Measurements from ENCODE around the gene SF1.
A peak's percentile ranks its signal among the peaks of the same experiment; 100 is the strongest.
"Not testable (repeated sequence)": the region's sequence is repeated elsewhere in the genome, so short reads cannot be mapped to it uniquely, and the experiment has no call there.

SF1 gene, protein sequence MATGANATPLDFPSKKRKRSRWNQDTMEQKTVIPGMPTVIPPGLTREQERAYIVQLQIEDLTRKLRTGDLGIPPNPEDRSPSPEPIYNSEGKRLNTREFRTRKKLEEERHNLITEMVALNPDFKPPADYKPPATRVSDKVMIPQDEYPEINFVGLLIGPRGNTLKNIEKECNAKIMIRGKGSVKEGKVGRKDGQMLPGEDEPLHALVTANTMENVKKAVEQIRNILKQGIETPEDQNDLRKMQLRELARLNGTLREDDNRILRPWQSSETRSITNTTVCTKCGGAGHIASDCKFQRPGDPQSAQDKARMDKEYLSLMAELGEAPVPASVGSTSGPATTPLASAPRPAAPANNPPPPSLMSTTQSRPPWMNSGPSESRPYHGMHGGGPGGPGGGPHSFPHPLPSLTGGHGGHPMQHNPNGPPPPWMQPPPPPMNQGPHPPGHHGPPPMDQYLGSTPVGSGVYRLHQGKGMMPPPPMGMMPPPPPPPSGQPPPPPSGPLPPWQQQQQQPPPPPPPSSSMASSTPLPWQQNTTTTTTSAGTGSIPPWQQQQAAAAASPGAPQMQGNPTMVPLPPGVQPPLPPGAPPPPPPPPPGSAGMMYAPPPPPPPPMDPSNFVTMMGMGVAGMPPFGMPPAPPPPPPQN

GRCh38 chr11:64778473-64779298, at the start of gene SF1:
Gene SF1 (minus strand): TSS chr11:64778542. CDS start chr11:64778392, 150 bp downstream.
- Histone ChIP-seq H3K36me3 (ENCODE audit: control insufficient read depth in 1 of 2, insufficient read depth in 2 of 2, low read length in 2 of 2) (peaks cover 17 to 28% of the 10 kb centered on the region in 2 donors), H3K27ac (ENCODE audit: low read length) (peak within 1 kb of the TSS; percentile 93), H3K27me3 (ENCODE audit: low read depth, low read length) (no peaks in the 10 kb centered on the region), H3K4me1 (ENCODE audit: control insufficient read depth in 1 of 2, insufficient read depth in 2 of 2, low read length in 2 of 2) (peaks cover 13 to 34% of the 10 kb centered on the region in 2 donors), H3K4me3 (ENCODE audit: low read depth in 1 of 2, low read length in 2 of 2) (peak within 1 kb of the TSS; percentile 80 to 96), H3K9me3 (ENCODE audit: control insufficient read depth in 1 of 2, low read length in 2 of 2) (no peaks in the 10 kb centered on the region)

- H3K4me1 ChIP-seq (ENCODE audit: control insufficient read depth in 1 of 2, insufficient read depth in 2 of 2, low read length in 2 of 2): no peaks in the 10 kb centered on the region
- no peak overlapping the region for H3K4me3 ChIP-seq (ENCODE audit: low read depth in 1 of 2, low read length in 2 of 2)
- H3K27ac ChIP-seq (ENCODE audit: low read length): no peak overlapping the region
- H3K36me3 ChIP-seq (ENCODE audit: control insufficient read depth in 1 of 2, insufficient read depth in 2 of 2, low read length in 2 of 2): no peaks in the 10 kb centered on the region
- no peaks in the 10 kb centered on the region for H3K9me3 ChIP-seq (ENCODE audit: control insufficient read depth in 1 of 2, low read length in 2 of 2)
- H3K27me3 ChIP-seq (ENCODE audit: low read depth, low read length): no peaks in the 10 kb centered on the region
Measured at GRCh38 chr11:64827451-64827839, 49.1 kb upstream of the SF1 start.

DNA sequence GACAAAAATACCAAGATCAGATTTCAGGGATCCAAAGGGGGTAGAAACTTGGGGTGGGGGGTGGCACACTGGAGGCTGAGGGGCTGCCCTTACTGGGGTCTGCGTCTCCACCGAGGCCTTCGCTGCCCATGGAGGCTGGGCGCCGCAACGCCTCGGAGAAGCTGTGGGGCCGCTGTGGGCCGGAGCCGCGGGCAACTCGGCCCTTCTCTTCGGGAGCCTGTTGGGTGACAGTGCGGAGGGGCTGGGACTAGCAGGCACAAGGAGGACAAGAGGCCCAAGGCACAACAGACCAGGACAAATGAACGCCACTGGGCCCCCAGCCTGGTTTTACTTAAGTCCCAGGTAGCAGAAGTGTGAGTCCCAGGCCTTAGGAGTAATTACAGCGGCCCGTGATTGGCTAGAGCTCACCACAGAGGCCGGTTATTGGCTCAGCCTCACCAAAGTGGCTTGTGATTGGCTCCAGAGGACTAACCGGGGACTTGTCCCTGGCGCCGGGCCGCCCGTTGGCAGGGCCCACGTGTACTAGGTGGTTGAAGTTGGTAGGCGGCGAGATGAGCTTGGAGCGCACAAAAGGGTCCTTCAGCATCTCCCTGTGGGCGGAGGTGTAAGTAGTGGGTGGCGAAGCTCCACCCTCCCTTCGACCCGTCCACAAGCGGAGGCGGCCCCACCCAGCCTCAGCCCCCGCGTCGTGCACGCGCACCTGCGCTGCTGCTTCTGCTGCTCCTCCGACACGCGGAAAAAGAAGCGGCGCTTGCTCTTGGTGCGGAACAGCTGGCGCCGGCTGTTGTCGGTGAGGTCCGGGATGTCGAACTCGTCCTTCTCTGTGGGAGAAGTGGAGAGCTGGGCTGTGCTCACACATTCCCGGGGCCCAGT, 48.5 kb upstream of the SF1 start:
- H3K9me3 ChIP-seq (ENCODE audit: control insufficient read depth in 1 of 2, low read length in 2 of 2): no peaks in the 10 kb centered on the region
- no peak overlapping the region for H3K4me3 ChIP-seq (ENCODE audit: low read depth in 1 of 2, low read length in 2 of 2)
- H3K27ac ChIP-seq (ENCODE audit: low read length): no peak overlapping the region
- H3K4me1 ChIP-seq (ENCODE audit: control insufficient read depth in 1 of 2, insufficient read depth in 2 of 2, low read length in 2 of 2): no peaks in the 10 kb centered on the region
- no peaks in the 10 kb centered on the region for H3K36me3 ChIP-seq (ENCODE audit: control insufficient read depth in 1 of 2, insufficient read depth in 2 of 2, low read length in 2 of 2)
- H3K27me3 ChIP-seq (ENCODE audit: low read depth, low read length): no peaks in the 10 kb centered on the region

DNA sequence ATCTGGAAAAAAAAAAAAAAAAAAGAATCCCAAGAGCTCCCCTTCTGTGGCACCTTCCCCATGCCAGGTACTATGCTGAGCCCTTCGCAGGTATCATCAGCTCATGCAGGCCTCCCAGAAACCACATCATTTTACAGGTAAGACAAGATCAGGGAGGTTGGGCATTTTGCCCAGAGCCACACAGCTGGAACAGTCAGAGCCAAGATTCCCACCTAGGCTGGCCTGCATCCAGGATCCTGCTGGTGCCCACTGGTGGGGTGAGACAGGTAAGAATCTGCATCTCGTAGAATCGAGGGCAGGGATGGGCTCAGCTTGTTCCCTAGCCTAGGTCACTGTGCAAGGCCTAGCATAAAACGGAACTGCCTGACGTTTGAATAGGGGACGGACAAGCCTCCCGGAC, 47.7 kb upstream of the SF1 start:
- no peaks in the 10 kb centered on the region for H3K36me3 ChIP-seq (ENCODE audit: control insufficient read depth in 1 of 2, insufficient read depth in 2 of 2, low read length in 2 of 2)
- H3K27me3 ChIP-seq (ENCODE audit: low read depth, low read length): no peaks in the 10 kb centered on the region
- no peaks in the 10 kb centered on the region for H3K9me3 ChIP-seq (ENCODE audit: control insufficient read depth in 1 of 2, low read length in 2 of 2)
- no peak overlapping the region for H3K4me3 ChIP-seq (ENCODE audit: low read depth in 1 of 2, low read length in 2 of 2)
- H3K27ac ChIP-seq (ENCODE audit: low read length): no peak overlapping the region
- no peaks in the 10 kb centered on the region for H3K4me1 ChIP-seq (ENCODE audit: control insufficient read depth in 1 of 2, insufficient read depth in 2 of 2, low read length in 2 of 2)

GRCh38 chr11:64823568-64824119, 45.3 kb upstream of the SF1 start:
- Histone ChIP-seq H3K27ac (ENCODE audit: low read length) (no peak overlapping the region), H3K27me3 (ENCODE audit: low read depth, low read length) (no peaks in the 10 kb centered on the region), H3K36me3 (ENCODE audit: control insufficient read depth in 1 of 2, insufficient read depth in 2 of 2, low read length in 2 of 2) (no peaks in the 10 kb centered on the region), H3K4me1 (ENCODE audit: control insufficient read depth in 1 of 2, insufficient read depth in 2 of 2, low read length in 2 of 2) (no peaks in the 10 kb centered on the region), H3K4me3 (ENCODE audit: low read depth in 1 of 2, low read length in 2 of 2) (no peak overlapping the region), H3K9me3 (ENCODE audit: control insufficient read depth in 1 of 2, low read length in 2 of 2) (no peaks in the 10 kb centered on the region)

GRCh38 chr11:64817476-64817875, 39.1 kb upstream of the SF1 start:
- no peaks in the 10 kb centered on the region for H3K36me3 ChIP-seq (ENCODE audit: control insufficient read depth in 1 of 2, insufficient read depth in 2 of 2, low read length in 2 of 2)

GRCh38 chr11:64815433-64815832, 37.1 kb upstream of the SF1 start:
- not testable (repeated sequence) for H3K27me3 ChIP-seq (ENCODE audit: low read depth, low read length); H3K27ac ChIP-seq (ENCODE audit: low read length); H3K36me3 ChIP-seq (ENCODE audit: control insufficient read depth in 1 of 2, insufficient read depth in 2 of 2, low read length in 2 of 2); H3K4me3 ChIP-seq (ENCODE audit: low read depth in 1 of 2, low read length in 2 of 2); H3K4me1 ChIP-seq (ENCODE audit: control insufficient read depth in 1 of 2, insufficient read depth in 2 of 2, low read length in 2 of 2); H3K9me3 ChIP-seq (ENCODE audit: control insufficient read depth in 1 of 2, low read length in 2 of 2)

More at GRCh38 chr11:64817476-64817875, 39.1 kb upstream of the SF1 start:
- Histone ChIP-seq H3K27me3 (ENCODE audit: low read depth, low read length) (no peaks in the 10 kb centered on the region), H3K4me3 (ENCODE audit: low read depth in 1 of 2, low read length in 2 of 2) (no peak overlapping the region), H3K9me3 (ENCODE audit: control insufficient read depth in 1 of 2, low read length in 2 of 2) (no peaks in the 10 kb centered on the region), H3K27ac (ENCODE audit: low read length) (no peak overlapping the region), H3K4me1 (ENCODE audit: control insufficient read depth in 1 of 2, insufficient read depth in 2 of 2, low read length in 2 of 2) (no peaks in the 10 kb centered on the region)

GRCh38 chr11:64814712-64815187, 36.4 kb upstream of the SF1 start:
- Histone ChIP-seq H3K4me3 (ENCODE audit: low read depth in 1 of 2, low read length in 2 of 2) (no peak overlapping the region), H3K4me1 (ENCODE audit: control insufficient read depth in 1 of 2, insufficient read depth in 2 of 2, low read length in 2 of 2) (peaks cover 0 to 7% of the 10 kb centered on the region in 2 donors), H3K36me3 (ENCODE audit: control insufficient read depth in 1 of 2, insufficient read depth in 2 of 2, low read length in 2 of 2) (no peaks in the 10 kb centered on the region), H3K9me3 (ENCODE audit: control insufficient read depth in 1 of 2, low read length in 2 of 2) (no peaks in the 10 kb centered on the region), H3K27me3 (ENCODE audit: low read depth, low read length) (no peaks in the 10 kb centered on the region), H3K27ac (ENCODE audit: low read length) (no peak overlapping the region)

DNA sequence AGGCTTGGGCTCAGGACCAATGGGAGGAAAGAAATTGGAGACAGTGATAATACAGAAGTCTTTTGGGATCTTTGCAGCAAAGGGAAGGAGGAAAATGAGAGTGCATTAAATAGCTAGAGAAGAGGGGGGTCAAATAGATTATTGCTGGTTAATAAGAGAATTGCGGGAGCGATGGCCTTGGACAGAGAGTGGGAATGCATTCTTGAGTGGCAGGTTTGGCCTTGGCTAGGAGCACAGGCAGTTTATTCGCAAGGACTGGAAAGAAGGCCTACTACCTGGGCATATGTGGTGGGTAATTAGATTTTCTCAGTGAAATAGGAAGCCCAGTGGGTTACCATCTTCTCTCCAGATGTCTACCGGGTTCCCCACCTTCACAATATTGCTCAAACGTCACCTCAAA, 35.5 kb upstream of the SF1 start:
- no peaks in the 10 kb centered on the region for H3K27me3 ChIP-seq (ENCODE audit: low read depth, low read length)
- no peaks in the 10 kb centered on the region for H3K9me3 ChIP-seq (ENCODE audit: control insufficient read depth in 1 of 2, low read length in 2 of 2)
- peaks cover 5 to 16% of the 10 kb centered on the region in 2 donors for H3K4me1 ChIP-seq (ENCODE audit: control insufficient read depth in 1 of 2, insufficient read depth in 2 of 2, low read length in 2 of 2)
- H3K4me3 ChIP-seq (ENCODE audit: low read depth in 1 of 2, low read length in 2 of 2): no peak overlapping the region
- no peaks in the 10 kb centered on the region for H3K36me3 ChIP-seq (ENCODE audit: control insufficient read depth in 1 of 2, insufficient read depth in 2 of 2, low read length in 2 of 2)
- H3K27ac ChIP-seq (ENCODE audit: low read length): no peak overlapping the region

- Histone ChIP-seq H3K36me3 (ENCODE audit: control insufficient read depth in 1 of 2, insufficient read depth in 2 of 2, low read length in 2 of 2) (peaks cover 0 to 12% of the 10 kb centered on the region in 2 donors), H3K27ac (ENCODE audit: low read length) (no peak overlapping the region), H3K27me3 (ENCODE audit: low read depth, low read length) (no peaks in the 10 kb centered on the region), H3K9me3 (ENCODE audit: control insufficient read depth in 1 of 2, low read length in 2 of 2) (no peaks in the 10 kb centered on the region), H3K4me1 (ENCODE audit: control insufficient read depth in 1 of 2, insufficient read depth in 2 of 2, low read length in 2 of 2) (peaks cover 5 to 19% of the 10 kb centered on the region in 2 donors), H3K4me3 (ENCODE audit: low read depth in 1 of 2, low read length in 2 of 2) (peak overlapping the region; percentile 64 to 90)
Measured at GRCh38 chr11:64810891-64811272, 32.5 kb upstream of the SF1 start.
